ENCODE results near the gene DARS2. TPM values are rescaled to one million over a fixed set of nuclear protein-coding genes. Genes with fewer than 3 reads are reported as not detected.

Gene DARS2
- total RNA-seq, 2 experiments from 2014 or later: 45.6 to 74.8 TPM

- no TSS peak for BruUV-seq (replicated peaks)
Observed at GRCh38 chr1:173853074-173853473, 28.6 kb downstream of the DARS2 start.

GRCh38 chr1:173856014-173856413 is 31.5 kb downstream of the DARS2 start:
- no peak for DNase-seq (ENCODE audit: low spot score)
- Histone ChIP-seq H3K4me1 (ENCODE audit: insufficient read depth, low read length, poor library complexity, severe bottlenecking) (no peaks in the 10 kb centered on the region), H3K4me2 (ENCODE audit: low read length) (no peak overlapping the region), H3K36me3 (ENCODE audit: insufficient read depth, low read length) (peaks cover 91% of the 10 kb centered on the region), H3K4me3 (ENCODE audit: low read depth, low read length, poor library complexity, severe bottlenecking) (no peak overlapping the region), H3K9me3 (ENCODE audit: low read length) (no peaks in the 10 kb centered on the region), H4K20me1 (ENCODE audit: insufficient read depth, low read length) (no peaks in the 10 kb centered on the region), H3K79me2 (ENCODE audit: insufficient read depth, low read depth, low read length) (no peaks in the 10 kb centered on the region), H3K27ac (ENCODE audit: low read depth, low read length, poor library complexity, severe bottlenecking) (no peak overlapping the region), H2AFZ (ENCODE audit: low read length) (no peak overlapping the region), H3K9me2 (ENCODE audit: insufficient read depth, low read length) (no peaks in the 10 kb centered on the region)
- ChIA-PET CTCF (ENCODE audit: unreplicated experiment) (no interaction called here), POLR2A (interaction anchor here (1.0 kb wide), 1 partner anchor 168 kb away, joined by 3 read pairs; no protein-coding TSS in a partner anchor)
- intact Hi-C loops (cut with micrococcal nuclease; ENCODE audit: unreplicated experiment): no loop called here
- no TSS peak for BruUV-seq (replicated peaks)
- no peak for TF ChIP-seq EZH2phosphoT487 (IDR thresholded peaks at IDR 0.05; ENCODE audit: borderline replicate concordance, low read depth, low read length)
- TF ChIP-seq, protein P1, sequence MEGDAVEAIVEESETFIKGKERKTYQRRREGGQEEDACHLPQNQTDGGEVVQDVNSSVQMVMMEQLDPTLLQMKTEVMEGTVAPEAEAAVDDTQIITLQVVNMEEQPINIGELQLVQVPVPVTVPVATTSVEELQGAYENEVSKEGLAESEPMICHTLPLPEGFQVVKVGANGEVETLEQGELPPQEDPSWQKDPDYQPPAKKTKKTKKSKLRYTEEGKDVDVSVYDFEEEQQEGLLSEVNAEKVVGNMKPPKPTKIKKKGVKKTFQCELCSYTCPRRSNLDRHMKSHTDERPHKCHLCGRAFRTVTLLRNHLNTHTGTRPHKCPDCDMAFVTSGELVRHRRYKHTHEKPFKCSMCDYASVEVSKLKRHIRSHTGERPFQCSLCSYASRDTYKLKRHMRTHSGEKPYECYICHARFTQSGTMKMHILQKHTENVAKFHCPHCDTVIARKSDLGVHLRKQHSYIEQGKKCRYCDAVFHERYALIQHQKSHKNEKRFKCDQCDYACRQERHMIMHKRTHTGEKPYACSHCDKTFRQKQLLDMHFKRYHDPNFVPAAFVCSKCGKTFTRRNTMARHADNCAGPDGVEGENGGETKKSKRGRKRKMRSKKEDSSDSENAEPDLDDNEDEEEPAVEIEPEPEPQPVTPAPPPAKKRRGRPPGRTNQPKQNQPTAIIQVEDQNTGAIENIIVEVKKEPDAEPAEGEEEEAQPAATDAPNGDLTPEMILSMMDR (conservative IDR thresholded peaks at IDR 0.05; ENCODE audit: low read length): no peak

More at GRCh38 chr1:173853074-173853473, 28.6 kb downstream of the DARS2 start:
- Histone ChIP-seq H4K20me1 (ENCODE audit: insufficient read depth, low read length) (no peaks in the 10 kb centered on the region), H3K4me3 (ENCODE audit: low read depth, low read length, poor library complexity, severe bottlenecking) (no peak overlapping the region), H3K4me1 (ENCODE audit: insufficient read depth, low read length, poor library complexity, severe bottlenecking) (no peaks in the 10 kb centered on the region), H3K79me2 (ENCODE audit: insufficient read depth, low read depth, low read length) (no peaks in the 10 kb centered on the region), H2AFZ (ENCODE audit: low read length) (no peak overlapping the region), H3K36me3 (ENCODE audit: insufficient read depth, low read length) (peaks cover 92% of the 10 kb centered on the region), H3K4me2 (ENCODE audit: low read length) (no peak overlapping the region), H3K27ac (ENCODE audit: low read depth, low read length, poor library complexity, severe bottlenecking) (no peak overlapping the region), H3K9me2 (ENCODE audit: insufficient read depth, low read length) (no peaks in the 10 kb centered on the region), H3K9me3 (ENCODE audit: low read length) (no peaks in the 10 kb centered on the region)
- no peak for TF ChIP-seq EZH2phosphoT487 (IDR thresholded peaks at IDR 0.05; ENCODE audit: borderline replicate concordance, low read depth, low read length)
- TF ChIP-seq, protein P1 (conservative IDR thresholded peaks at IDR 0.05; ENCODE audit: low read length): no peak
- intact Hi-C loops (cut with micrococcal nuclease; ENCODE audit: unreplicated experiment): no loop called here
- no peak for DNase-seq (ENCODE audit: low spot score)
- POLR2A ChIA-PET: interaction anchor here (0.6 kb wide), 1 partner anchor 12 kb away, joined by 4 read pairs; no protein-coding TSS in a partner anchor
- CTCF ChIA-PET (ENCODE audit: unreplicated experiment): no interaction called here

DNA sequence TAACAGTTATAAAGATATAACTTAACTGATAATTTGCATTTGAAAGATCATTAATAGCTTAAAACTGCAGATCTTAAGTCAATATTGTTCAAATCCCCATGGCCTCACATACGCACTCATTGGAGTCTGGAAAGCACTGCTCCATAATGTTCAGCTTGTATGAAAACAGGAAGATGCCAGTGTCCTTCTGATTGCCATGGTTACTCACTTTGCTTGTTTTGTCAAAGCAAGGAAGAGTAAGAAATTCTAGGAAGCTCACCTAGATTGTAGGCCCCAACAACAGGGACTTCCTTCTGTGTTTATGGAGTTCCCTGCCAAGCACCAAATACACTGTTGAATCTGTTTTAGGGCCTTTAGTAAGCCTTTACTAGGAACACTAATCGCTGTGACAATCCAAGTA is 32.4 kb downstream of the DARS2 start:
- Histone ChIP-seq H3K4me2 (ENCODE audit: low read length) (no peak overlapping the region), H3K4me1 (ENCODE audit: insufficient read depth, low read length, poor library complexity, severe bottlenecking) (no peaks in the 10 kb centered on the region)
- POLR2A ChIA-PET: interaction anchor here (0.6 to 1.8 kb wide), 3 partner anchors 13 to 167 kb away, joined by 3 to 6 read pairs (median 3); no protein-coding TSS in a partner anchor

More for the DNA sequence above, 32.4 kb downstream of the DARS2 start:
- H3K9me3 ChIP-seq (ENCODE audit: low read length): no peaks in the 10 kb centered on the region
- intact Hi-C loops (cut with micrococcal nuclease; ENCODE audit: unreplicated experiment): no loop called here
- H3K9me2 ChIP-seq (ENCODE audit: insufficient read depth, low read length): no peaks in the 10 kb centered on the region
- TF ChIP-seq, protein P1 (conservative IDR thresholded peaks at IDR 0.05; ENCODE audit: low read length): no peak
- TF ChIP-seq EZH2phosphoT487 (IDR thresholded peaks at IDR 0.05; ENCODE audit: borderline replicate concordance, low read depth, low read length): no peak
- no TSS peak for BruUV-seq (replicated peaks)
- peaks cover 87% of the 10 kb centered on the region for H3K36me3 ChIP-seq (ENCODE audit: insufficient read depth, low read length)
- H3K4me3 ChIP-seq (ENCODE audit: low read depth, low read length, poor library complexity, severe bottlenecking): no peak overlapping the region
- H3K79me2 ChIP-seq (ENCODE audit: insufficient read depth, low read depth, low read length): no peaks in the 10 kb centered on the region
- CTCF ChIA-PET (ENCODE audit: unreplicated experiment): no interaction called here
- no peaks in the 10 kb centered on the region for H4K20me1 ChIP-seq (ENCODE audit: insufficient read depth, low read length)
- DNase-seq (ENCODE audit: low spot score): no peak
- H3K27ac ChIP-seq (ENCODE audit: low read depth, low read length, poor library complexity, severe bottlenecking): no peak overlapping the region
- no peak overlapping the region for H2AFZ ChIP-seq (ENCODE audit: low read length)
